Lower leg skin (tissue), 4 donors: ENCODE data around the gene FCN3. TPM values are rescaled to one million over a fixed set of nuclear protein-coding genes. Genes with fewer than 3 reads are reported as not detected.

Experiments used
- DNase-seq, 2 donors: peaks; one replicate each; pipeline ENCODE4 v3.0.0-alpha.2; 2019; ENCODE audit warnings: low spot score in 2 of 2
- H3K4me3 ChIP-seq: fragments of 200-600 bp; sonication (generic); 2 replicates; pipeline ENCODE4 v1.5.1; 2017; ENCODE audit warnings: mild to moderate bottlenecking, low read depth; ENCODE audit not compliant: poor library complexity, severe bottlenecking
- POLR2A ChIP-seq, 2 donors: fragments of 450-650 bp; IDR thresholded peaks; one replicate each; pipeline ENCODE4 v1.6.1; 2016 to 2017; ENCODE audit warnings: antibody characterized with exemption in 2 of 2, mild to moderate bottlenecking in 1 of 2, moderate library complexity in 1 of 2
- WGBS, 2 donors: methylation state at CpG; one replicate each; pipeline ENCODE4 v1.1.5; 2018; 5-methylcytosine and 5-hydroxymethylcytosine counted together
- intact Hi-C: fragments of 100-400 bp; cut with DNase I; formaldehyde crosslinking; loops from one replicate; pipeline ENCODE4 v1.15.0; 2023; ENCODE audit warnings: low total_unique reads
- total RNA-seq, 4 donors: library from RNA; depleted of rRNA; stranded (reverse); fragments of >200 nt; gene quantifications; one replicate each; pipeline ENCODE4 v1.1.0, GENCODE V29; 2016
- TF ChIP-seq, protein P1 (sequence below), 3 donors: fragments of 450-650 bp; IDR thresholded peaks; one replicate each; pipeline ENCODE4 v1.5.1; 2016; ENCODE audit warnings: antibody characterized with exemption in 3 of 3, mild to moderate bottlenecking in 3 of 3, moderate library complexity in 2 of 3

Gene FCN3
- total RNA-seq, 4 donors from 2014 or later: 1.0 to 6.5 (median 1.7) TPM; not detected in 1

- no peak for DNase-seq
- no peak overlapping the region for H3K4me3 ChIP-seq
- TF ChIP-seq, protein P1, sequence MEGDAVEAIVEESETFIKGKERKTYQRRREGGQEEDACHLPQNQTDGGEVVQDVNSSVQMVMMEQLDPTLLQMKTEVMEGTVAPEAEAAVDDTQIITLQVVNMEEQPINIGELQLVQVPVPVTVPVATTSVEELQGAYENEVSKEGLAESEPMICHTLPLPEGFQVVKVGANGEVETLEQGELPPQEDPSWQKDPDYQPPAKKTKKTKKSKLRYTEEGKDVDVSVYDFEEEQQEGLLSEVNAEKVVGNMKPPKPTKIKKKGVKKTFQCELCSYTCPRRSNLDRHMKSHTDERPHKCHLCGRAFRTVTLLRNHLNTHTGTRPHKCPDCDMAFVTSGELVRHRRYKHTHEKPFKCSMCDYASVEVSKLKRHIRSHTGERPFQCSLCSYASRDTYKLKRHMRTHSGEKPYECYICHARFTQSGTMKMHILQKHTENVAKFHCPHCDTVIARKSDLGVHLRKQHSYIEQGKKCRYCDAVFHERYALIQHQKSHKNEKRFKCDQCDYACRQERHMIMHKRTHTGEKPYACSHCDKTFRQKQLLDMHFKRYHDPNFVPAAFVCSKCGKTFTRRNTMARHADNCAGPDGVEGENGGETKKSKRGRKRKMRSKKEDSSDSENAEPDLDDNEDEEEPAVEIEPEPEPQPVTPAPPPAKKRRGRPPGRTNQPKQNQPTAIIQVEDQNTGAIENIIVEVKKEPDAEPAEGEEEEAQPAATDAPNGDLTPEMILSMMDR (IDR thresholded peaks at IDR 0.05): no peak
- 45 to 61% methylated on average over 3 of the region's 3 CpGs for WGBS, 2 donors
- intact Hi-C loops: loop anchor here (10.0 kb wide), 1 partner anchor 292 kb away; no protein-coding TSS in a partner anchor
Measured at GRCh38 chr1:27397110-27397509, 22.5 kb upstream of the FCN3 start.

DNA sequence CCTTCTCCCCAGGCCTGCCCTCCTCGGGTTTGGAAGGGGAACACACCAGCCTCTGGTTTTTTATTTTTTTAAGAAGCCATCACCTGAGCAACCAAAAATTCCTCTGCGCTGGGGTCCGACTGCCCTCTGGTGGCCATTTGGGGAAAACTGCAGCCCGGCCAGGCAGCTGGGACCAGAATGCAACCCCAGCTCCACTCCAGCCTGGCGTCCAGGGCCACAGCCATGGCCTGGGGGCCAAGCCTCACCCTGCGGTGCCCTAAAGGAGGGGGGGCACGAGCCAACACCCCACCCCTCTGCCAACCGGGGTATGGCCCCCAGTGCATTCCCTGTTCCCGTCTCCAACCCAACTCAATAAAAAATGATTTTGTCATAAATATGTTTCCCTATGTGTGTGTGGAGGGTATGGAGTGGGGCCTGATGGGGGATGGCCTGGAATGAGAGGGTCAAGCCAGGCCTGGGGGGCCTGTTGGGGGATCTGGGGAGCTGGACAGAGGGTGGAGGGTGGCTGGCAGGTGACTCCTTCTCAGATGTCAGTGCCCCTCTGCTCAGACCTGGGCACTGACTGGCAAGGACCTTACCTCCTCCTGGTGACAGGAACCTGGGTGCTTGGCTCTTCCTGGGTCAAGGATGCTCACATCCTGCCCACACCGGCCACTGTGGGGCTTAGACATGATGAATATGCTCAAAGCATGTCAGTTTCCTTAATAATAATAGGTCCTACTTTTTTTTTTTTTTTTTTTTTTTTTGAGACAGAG is 21.0 kb upstream of the FCN3 start:
- WGBS, 2 donors: 7 to 9% methylated on average over 10 of the region's 10 CpGs
- DNase-seq: peak; percentile 68 to 96
- intact Hi-C loops: loop anchor here (2.0 to 10.0 kb wide), 2 partner anchors 95 to 291 kb away; no protein-coding TSS in a partner anchor
- H3K4me3 ChIP-seq: no peak overlapping the region
- TF ChIP-seq POLR2A (IDR thresholded peaks at IDR 0.05): no peak
- TF ChIP-seq, protein P1 (IDR thresholded peaks at IDR 0.05): peak in 1 of 3 donors; percentile 89

GRCh38 chr1:27394925-27395324 is 20.3 kb upstream of the FCN3 start:
- no peak for DNase-seq
- intact Hi-C loops: loop anchor here (2.0 to 10.0 kb wide), 2 partner anchors 94 to 290 kb away; no protein-coding TSS in a partner anchor
- TF ChIP-seq, protein P1 (IDR thresholded peaks at IDR 0.05): no peak
- H3K4me3 ChIP-seq: no peak overlapping the region
- 75 to 79% methylated on average over 1 of the region's 1 CpG for WGBS, 2 donors

DNA sequence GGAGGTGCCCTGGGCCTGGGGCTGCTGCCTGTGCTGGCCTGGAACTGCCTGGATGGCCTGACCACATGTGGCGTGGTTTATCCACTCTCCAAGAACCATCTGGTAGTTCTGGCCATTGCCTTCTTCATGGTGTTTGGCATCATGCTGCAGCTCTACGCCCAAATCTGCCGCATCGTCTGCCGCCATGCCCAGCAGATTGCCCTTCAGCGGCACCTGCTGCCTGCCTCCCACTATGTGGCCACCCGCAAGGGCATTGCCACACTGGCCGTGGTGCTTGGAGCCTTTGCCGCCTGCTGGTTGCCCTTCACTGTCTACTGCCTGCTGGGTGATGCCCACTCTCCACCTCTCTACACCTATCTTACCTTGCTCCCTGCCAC is 19.6 kb upstream of the FCN3 start:
- H3K4me3 ChIP-seq: no peak overlapping the region
- TF ChIP-seq, protein P1 (IDR thresholded peaks at IDR 0.05): no peak
- no peak for TF ChIP-seq POLR2A (IDR thresholded peaks at IDR 0.05)
- intact Hi-C loops: loop anchor here (2.0 to 10.0 kb wide), 2 partner anchors 93 to 289 kb away; no protein-coding TSS in a partner anchor
- no peak for DNase-seq
- WGBS, 2 donors: 94 to 96% methylated on average over 9 of the region's 9 CpGs

DNA sequence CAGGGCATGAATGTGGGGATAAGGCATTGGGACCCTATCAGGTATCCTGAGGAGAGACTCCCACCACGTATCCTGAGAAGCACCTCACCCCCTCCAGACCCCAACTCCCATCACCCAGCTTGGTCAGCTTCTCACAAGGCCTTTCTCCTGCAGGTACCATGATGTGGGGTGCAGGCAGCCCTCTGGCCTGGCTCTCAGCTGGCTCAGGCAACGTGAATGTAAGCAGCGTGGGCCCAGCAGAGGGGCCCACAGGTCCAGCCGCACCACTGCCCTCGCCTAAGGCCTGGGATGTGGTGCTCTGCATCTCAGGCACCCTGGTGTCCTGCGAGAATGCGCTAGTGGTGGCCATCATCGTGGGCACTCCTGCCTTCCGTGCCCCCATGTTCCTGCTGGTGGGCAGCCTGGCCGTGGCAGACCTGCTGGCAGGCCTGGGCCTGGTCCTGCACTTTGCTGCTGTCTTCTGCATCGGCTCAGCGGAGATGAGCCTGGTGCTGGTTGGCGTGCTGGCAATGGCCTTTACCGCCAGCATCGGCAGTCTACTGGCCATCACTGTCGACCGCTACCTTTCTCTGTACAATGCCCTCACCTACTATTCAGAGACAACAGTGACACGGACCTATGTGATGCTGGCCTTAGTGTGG is 19.1 kb upstream of the FCN3 start:
- WGBS, 2 donors: 95 to 97% methylated on average over 17 of the region's 18 CpGs
- TF ChIP-seq POLR2A (IDR thresholded peaks at IDR 0.05): no peak
- TF ChIP-seq, protein P1 (IDR thresholded peaks at IDR 0.05): no peak
- no peak for DNase-seq
- intact Hi-C loops: loop anchor here (2.0 to 10.0 kb wide), 2 partner anchors 93 to 289 kb away; no protein-coding TSS in a partner anchor
- H3K4me3 ChIP-seq: no peak overlapping the region
